Hair follicle dermal papilla cell (primary cell): ENCODE results near the gene ACAA1. TPM values are rescaled to one million over a fixed set of nuclear protein-coding genes. Genes with fewer than 3 reads are reported as not detected.

Experiments used
- small RNA-seq: library from RNA; depleted of rRNA; stranded (forward); fragments of <200 nt; gene quantifications from one replicate; pipeline ENCODE3, GENCODE V24; 2012
- total RNA-seq: library from RNA; depleted of rRNA; stranded (reverse); fragments of >200 nt; gene quantifications from 2 replicates; pipeline ENCODE4 v1.2.3, GENCODE V29; 2012

ACAA1 gene, protein sequence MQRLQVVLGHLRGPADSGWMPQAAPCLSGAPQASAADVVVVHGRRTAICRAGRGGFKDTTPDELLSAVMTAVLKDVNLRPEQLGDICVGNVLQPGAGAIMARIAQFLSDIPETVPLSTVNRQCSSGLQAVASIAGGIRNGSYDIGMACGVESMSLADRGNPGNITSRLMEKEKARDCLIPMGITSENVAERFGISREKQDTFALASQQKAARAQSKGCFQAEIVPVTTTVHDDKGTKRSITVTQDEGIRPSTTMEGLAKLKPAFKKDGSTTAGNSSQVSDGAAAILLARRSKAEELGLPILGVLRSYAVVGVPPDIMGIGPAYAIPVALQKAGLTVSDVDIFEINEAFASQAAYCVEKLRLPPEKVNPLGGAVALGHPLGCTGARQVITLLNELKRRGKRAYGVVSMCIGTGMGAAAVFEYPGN
- 19.4 and 22.9 TPM in 2 replicates for total RNA-seq

DNA sequence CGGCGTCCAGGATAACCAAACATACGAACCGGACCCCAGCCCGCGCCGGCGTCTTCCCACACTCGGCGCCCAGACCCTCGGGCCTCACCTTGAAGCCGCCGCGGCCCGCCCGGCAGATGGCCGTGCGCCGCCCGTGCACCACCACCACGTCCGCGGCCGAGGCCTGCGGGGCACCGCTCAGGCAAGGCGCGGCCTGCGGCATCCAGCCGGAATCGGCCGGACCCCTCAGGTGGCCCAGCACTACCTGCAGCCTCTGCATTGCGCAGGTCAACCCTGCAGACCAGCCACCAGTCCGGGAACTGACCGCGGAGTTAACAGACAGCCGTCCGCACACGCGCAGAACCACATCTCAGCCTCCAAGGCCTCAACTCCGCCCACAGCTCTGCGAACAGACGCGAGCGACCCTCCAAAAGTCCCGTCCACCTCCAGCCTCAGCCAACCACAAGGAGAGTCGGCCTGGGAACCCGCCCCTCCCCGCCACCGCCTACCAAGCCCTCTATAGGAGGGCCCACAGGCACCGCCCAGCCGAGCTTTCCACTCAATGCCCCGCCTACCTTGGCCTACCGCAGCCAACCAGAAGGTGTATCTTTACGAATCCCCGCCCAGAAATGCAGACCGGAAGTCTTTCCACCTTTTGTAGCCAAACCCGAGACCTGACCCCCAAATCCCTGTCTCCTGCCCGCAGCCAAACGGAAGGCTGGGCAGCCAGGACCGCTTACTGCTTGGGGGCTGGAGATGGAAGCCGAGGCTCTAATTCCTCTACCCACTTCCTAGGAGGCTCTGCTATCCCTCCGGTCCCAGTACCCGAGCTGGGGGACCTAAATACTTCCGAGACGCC lies at the start of gene ACAA1:
TSS of gene ACAA1 (minus strand) at position 351 of the 838 bp plus-strand sequence. CDS start at position 259, 92 bp downstream.

DNA sequence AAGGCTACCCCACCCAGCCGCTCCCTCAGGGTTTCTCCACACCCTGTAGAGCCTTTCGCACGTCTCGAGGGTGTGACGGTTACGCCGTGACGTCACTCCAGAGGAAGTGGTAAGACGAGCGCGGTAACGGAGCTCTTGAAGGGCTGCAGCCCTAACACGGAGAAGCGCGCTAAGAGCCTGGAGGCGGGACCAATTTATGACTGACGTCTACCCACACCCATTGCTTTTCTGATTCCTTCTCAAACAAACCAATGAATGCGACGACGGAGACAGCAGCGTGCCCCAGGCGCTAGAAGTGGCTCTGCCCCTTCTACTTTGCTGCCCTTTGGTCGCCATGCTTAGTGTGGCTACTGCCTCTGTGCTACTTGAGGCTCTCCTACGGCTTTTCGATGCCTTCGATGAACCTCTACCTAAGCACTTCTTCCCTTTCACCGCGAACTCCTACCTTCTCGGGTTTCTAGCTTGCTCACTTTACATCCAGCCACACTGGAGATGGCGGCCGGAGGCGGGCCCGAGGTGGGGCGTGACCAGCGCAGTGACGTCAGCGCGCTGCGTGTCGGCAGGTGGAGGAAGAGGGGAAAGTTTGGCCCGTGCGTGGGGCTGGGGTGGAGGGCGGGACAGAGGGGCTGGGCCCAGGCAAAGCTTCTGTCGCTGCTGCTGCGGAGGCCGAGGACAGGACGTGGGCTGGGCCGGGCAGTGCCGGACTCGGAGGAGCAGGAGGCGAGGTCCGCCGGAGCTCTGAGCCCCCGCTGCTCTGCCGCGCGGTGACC lies 28.2 kb upstream of the ACAA1 start, which contains the start of gene OXSR1:
TSS of gene OXSR1 (plus strand) at position 586 of the 770 bp plus-strand sequence. CDS start 340 bp downstream, outside the sequence.

DNA sequence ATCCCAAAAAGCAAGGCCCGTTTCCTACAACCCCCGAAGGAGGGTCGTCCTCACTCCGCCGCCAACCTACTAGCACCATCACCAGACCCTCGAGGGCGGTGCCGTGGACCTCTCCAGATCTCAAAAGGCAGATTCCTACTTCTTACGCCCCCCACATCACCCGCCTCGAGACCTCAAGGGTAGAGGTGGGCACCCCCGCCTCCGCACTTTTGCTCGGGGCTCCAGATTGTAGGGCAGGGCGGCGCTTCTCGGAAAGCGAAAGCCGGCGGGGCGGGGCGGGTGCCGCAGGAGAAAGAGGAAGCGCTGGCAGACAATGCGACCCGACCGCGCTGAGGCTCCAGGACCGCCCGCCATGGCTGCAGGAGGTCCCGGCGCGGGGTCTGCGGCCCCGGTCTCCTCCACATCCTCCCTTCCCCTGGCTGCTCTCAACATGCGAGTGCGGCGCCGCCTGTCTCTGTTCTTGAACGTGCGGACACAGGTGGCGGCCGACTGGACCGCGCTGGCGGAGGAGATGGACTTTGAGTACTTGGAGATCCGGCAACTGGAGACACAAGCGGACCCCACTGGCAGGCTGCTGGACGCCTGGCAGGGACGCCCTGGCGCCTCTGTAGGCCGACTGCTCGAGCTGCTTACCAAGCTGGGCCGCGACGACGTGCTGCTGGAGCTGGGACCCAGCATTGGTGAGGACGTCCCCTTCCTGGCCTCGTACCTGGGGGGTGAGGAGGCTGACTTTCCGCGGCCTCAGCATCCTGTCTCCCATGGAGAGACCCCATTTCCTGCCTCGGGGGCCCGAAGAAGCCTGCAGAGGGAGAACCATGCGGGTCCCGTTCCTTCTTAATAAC lies 1.6 kb upstream of the ACAA1 start, which contains the start of gene MYD88:
TSS of gene MYD88 (plus strand) at position 313 of the 842 bp plus-strand sequence. CDS start at position 353, 40 bp downstream.

Small RNA genes lying within 50 kb of the gene (small RNA-seq; reads per million reads assigned to genes)
- gene RF00019 = not detected

Other genes starting within 250 kb of the ACAA1 start
- 10.1 TPM in 2 replicates for gene VILL, start 146.3 kb downstream of the ACAA1 start, total RNA-seq
- gene PLCD1, start 107.5 kb downstream of the ACAA1 start, total RNA-seq = 33.4 and 40.0 TPM in 2 replicates
- under 0.01 and 0.16 TPM in 2 replicates for gene DLEC1, start 97.9 kb downstream of the ACAA1 start, total RNA-seq
- gene MYD88, start 1.5 kb upstream of the ACAA1 start, total RNA-seq = 15.3 and 19.6 TPM in 2 replicates
- gene OXSR1, start 28.4 kb upstream of the ACAA1 start, total RNA-seq = 53.2 and 56.1 TPM in 2 replicates
- 0.24 and 0.97 TPM in 2 replicates for gene SLC22A13, start 128.7 kb upstream of the ACAA1 start, total RNA-seq
- 0.16 and 0.49 TPM in 2 replicates for gene SLC22A14, start 145.2 kb upstream of the ACAA1 start, total RNA-seq
- 6.2 and 13.5 TPM in 2 replicates for gene XYLB, start 209.7 kb upstream of the ACAA1 start, total RNA-seq